GM10847 (cell line): Measurements from ENCODE around the gene OBSL1.

Source experiments
- POLR2A ChIP-seq: IDR thresholded peaks from 2 replicates; pipeline ENCODE4 v1.6.1; 2011; ENCODE audit not compliant: insufficient read length; ENCODE audit errors: extremely low read depth

OBSL1 gene

GRCh38 chr2:219549619-219550018 is 21.7 kb downstream of the OBSL1 start:
- TF ChIP-seq POLR2A: no peak

GRCh38 chr2:219548990-219549389 is 22.3 kb downstream of the OBSL1 start:
- TF ChIP-seq POLR2A: no peak

- TF ChIP-seq POLR2A: no peak
Measured at GRCh38 chr2:219547621-219548020, 23.7 kb downstream of the OBSL1 start.

- TF ChIP-seq POLR2A: no peak
Measured at GRCh38 chr2:219545943-219546352, 25.4 kb downstream of the OBSL1 start.

GRCh38 chr2:219545295-219545942 is 25.9 kb downstream of the OBSL1 start:
- TF ChIP-seq POLR2A: no peak

- no peak for TF ChIP-seq POLR2A
Measured at GRCh38 chr2:219544567-219544966, 26.8 kb downstream of the OBSL1 start.

GRCh38 chr2:219543596-219544358 is 27.6 kb downstream of the OBSL1 start, which contains the start of the genes CHPF and TMEM198:
CHPF (minus strand) TSS chr2:219543809; CDS start chr2:219543538, 271 bp downstream.
TMEM198 (plus strand) TSS chr2:219544028; CDS start chr2:219544728, 700 bp downstream.
- TF ChIP-seq POLR2A: no peak

GRCh38 chr2:219542931-219543595 is 28.3 kb downstream of the OBSL1 start:
- no peak for TF ChIP-seq POLR2A

- no peak for TF ChIP-seq POLR2A
Measured at GRCh38 chr2:219541611-219542180, 29.6 kb downstream of the OBSL1 start.

- TF ChIP-seq POLR2A: no peak
Measured at GRCh38 chr2:219540784-219541504, 30.4 kb downstream of the OBSL1 start.

- no peak for TF ChIP-seq POLR2A
Measured at GRCh38 chr2:219539926-219540678, 31.2 kb downstream of the OBSL1 start.

GRCh38 chr2:219538956-219539788 is 32.2 kb downstream of the OBSL1 start:
- TF ChIP-seq POLR2A: no peak

- TF ChIP-seq POLR2A: no peak
Measured at GRCh38 chr2:219538504-219538951, 32.8 kb downstream of the OBSL1 start.
